ENCODE measurements around the gene BCAS1.
A peak's percentile ranks its signal among the peaks of the same experiment; 100 is the strongest.
"Not testable (repeated sequence)": the region's sequence is repeated elsewhere in the genome, so short reads cannot be mapped to it uniquely, and the experiment has no call there.

The BCAS1 gene

GRCh38 chr20:53943522-53944291 is 126.7 kb downstream of the BCAS1 start:
- peak; percentile 57 for DNase-seq (ENCODE audit: low read depth, low spot score)

DNA sequence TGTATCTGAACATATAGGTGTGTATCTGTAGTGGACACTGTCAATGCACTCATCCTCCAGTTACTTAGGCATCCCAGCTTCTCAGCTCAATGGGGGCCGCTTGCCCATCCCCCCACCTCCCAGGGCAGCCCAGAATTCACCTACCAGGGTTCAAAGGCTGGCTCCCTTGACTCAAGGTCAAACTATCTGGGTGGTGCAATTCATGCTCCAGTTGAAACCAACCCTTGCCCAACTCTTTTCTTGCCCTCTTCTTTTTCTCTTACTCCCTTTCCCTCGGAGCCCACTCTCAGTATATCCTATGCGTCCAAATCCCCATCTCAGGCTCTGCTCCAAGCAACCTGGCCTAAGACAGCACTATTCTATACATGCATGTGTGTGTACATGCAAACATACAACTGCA is 127.4 kb downstream of the BCAS1 start:
- no peak for DNase-seq (ENCODE audit: low read depth, low spot score)

GRCh38 chr20:53942472-53942816 is 128.0 kb downstream of the BCAS1 start:
- no peak for DNase-seq (ENCODE audit: low read depth, low spot score)

- DNase-seq (ENCODE audit: low read depth, low spot score), result peak; percentile 31
These were observed 128.5 kb downstream of the BCAS1 start for GRCh38 chr20:53941680-53942471.

GRCh38 chr20:53940907-53941545 is 129.4 kb downstream of the BCAS1 start:
- peak; percentile 89 for DNase-seq (ENCODE audit: low read depth, low spot score)

DNA sequence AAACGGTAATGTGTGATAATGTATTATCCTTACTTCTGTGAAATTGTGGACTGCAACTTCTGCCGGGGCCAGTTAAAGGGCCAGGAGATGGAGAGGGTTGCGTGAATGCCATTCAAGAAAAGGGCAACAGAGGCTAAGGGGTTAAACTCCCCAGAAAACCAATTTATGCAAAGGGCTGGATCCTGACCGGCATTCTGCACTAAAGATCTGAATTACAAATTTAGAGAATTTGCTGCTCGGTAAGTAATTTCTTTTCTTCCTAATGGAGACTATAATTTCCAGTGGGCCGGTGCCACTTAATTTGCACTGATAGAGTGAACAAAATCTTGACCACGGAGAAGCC is 130.1 kb downstream of the BCAS1 start:
- no peak for DNase-seq (ENCODE audit: low read depth, low spot score)

GRCh38 chr20:53939572-53940359 is 130.6 kb downstream of the BCAS1 start:
- DNase-seq (ENCODE audit: low read depth, low spot score), result peak; percentile 95

DNA sequence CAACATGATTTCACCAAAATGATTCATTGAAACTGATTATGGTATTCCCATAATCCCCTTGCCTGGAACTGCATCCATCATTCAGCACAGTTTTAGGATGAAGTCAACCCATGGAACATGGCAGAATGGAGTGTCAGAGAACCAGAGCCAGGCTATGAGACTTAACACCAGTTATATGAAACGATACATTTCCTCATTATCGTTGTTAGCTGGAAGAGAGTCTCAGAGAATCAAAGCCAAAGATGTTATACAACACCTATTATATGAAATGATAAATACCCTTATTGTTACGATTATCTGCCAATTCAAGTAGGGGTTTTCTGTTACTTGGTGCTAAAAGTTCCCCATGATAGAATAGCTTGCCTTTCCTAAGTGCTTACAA is 131.2 kb downstream of the BCAS1 start:
- DNase-seq (ENCODE audit: low read depth, low spot score), result no peak

DNA sequence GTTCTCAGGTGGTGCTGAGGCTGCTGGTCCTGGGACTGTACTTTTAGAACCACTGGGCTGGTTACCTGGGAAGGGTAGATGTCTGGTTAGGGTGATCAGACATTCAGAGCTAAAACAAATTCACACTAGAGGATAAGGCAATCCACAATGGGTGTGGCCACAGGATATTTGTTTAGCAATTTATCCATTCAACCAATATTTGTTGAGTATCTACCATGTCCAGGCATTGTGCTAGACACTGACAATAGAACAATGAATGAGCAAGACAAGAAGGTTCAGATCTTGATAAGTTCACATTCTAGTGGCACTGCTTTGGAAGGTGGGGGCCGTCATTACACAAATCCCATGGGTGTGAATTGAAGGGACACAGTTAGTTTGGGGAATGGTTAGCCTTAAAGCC is 131.7 kb downstream of the BCAS1 start:
- DNase-seq (ENCODE audit: low read depth, low spot score), result no peak

DNA sequence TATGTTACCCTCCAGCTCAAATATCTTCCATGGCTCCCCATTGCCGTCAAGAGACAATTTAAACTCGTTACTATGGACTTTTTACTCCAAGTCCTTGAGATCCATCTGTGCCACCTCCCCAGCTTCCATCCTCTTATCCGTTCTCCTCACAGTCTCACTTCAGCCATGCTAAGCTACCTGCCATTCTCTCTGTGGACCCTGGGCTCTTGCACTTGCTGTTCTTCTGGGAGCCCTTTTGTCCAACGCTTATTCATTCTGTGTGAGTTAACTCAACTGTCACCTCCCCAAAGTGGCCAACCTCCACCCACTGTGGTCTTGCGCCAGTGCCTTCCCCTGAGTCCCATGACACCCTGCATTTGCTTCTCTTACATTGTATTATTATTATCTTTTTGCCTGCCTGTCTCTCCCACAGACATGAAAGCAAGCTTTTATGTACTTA is 132.4 kb downstream of the BCAS1 start:
- no peak for DNase-seq (ENCODE audit: low read depth, low spot score)

- DNase-seq (ENCODE audit: low read depth, low spot score), result no peak
These were observed 133.1 kb downstream of the BCAS1 start for GRCh38 chr20:53937339-53937741.

- DNase-seq (ENCODE audit: low read depth, low spot score), result no peak
These were observed 134.9 kb downstream of the BCAS1 start for GRCh38 chr20:53935344-53936084.

- peak; percentile 67 for DNase-seq (ENCODE audit: low read depth, low spot score)
These were observed 135.7 kb downstream of the BCAS1 start for GRCh38 chr20:53934421-53935343.

DNA sequence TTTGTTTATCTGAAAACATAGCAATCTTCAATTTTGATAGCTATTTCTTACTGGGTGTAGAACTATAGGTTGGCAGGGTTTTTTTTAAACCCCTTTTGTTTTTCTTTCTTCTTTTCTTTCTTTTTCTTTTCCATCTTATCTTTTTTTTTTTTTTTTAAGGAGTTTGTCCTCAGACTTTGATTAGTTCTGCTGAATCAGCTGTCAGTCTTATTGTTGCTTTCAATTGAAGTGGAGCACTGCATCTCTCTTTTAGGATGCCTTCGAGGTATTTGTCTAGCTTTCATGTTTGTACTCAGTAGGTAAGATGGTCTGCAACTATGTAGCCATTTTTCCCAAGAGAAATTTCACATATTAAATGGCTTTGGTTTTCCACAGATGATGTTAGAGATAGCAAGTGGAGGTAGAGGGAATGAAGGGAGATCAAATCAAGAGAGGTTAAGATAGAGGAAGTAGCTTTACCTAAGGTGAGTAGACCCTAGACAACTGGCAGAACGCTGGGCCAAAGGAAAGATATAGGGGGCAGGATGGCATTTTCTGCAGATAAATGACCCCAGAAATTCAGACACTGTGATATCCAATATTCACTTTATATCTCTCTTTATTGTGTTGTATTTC is 137.1 kb downstream of the BCAS1 start:
- DNase-seq (ENCODE audit: low read depth, low spot score), result no peak

DNA sequence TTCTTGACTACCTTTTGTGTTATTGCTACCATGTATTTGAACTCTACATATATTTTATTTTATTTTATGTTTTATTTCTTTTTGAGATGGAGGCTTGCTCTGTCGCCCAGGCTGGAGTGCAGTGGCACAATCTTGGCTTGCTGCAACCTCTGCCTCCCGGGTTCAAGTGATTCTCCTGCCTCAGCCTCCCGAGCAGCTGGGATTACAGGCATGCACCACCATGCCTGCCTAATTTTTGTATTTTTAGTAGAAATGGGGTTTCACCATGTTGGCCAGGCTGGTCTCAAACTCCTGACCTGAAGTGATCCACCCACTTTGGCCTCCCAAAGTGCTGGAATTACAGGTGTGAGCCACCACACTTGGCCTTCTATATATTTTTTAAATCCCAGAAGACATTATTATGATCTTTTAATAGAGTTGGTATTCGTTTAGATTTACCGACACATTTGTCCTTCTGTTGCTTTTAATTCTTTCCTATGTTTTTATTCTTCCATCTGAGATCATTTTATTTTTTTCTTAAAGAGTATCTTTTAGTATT is 137.7 kb downstream of the BCAS1 start:
- DNase-seq (ENCODE audit: low read depth, low spot score), result not testable (repeated sequence)

- no peak for DNase-seq (ENCODE audit: low read depth, low spot score)
These were observed 138.8 kb downstream of the BCAS1 start for GRCh38 chr20:53931597-53931996.

- DNase-seq (ENCODE audit: low read depth, low spot score), result no peak
These were observed 139.5 kb downstream of the BCAS1 start for GRCh38 chr20:53930651-53931504.

DNA sequence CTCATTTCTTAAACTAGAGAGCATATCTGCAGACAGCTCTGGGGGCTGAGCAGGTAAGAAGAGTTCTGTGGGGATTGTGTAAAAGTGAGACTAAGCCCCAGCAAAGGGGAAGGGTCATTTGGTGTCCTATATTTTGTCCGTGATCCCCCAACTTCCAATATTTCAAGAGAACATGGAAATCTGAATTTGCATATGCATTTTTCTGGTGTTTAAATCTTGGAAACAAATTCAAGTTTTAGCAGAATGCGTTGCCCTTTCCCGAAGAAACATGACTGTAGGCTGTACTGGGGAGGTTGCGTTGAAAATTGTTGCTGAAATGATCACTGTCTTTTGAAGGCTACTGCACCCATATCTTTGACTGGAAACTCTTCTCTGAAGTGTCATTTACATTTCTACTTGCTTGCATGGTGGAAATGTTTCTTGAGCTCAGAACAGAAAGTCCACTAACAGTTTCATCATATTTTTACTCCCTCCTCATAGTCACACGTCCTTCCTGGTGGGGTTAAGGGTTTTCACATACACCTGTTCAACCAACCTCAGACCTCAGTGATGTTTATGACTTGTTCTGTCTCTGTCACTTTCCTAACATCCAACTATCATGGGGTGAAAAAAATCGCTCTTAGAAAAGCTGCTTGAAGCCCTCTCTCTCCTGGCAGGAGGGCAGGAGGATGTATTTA is 140.3 kb downstream of the BCAS1 start:
- no peak for DNase-seq (ENCODE audit: low read depth, low spot score)
